Psoas muscle (tissue), 8 donors: ENCODE data around the gene CIZ1. TPM values are rescaled to one million over a fixed set of nuclear protein-coding genes. Genes with fewer than 3 reads are reported as not detected.

Experiments
- ATAC-seq, 4 donors: fragments of 200-7000 bp; cut with Tn5 transposase; one replicate each; pipeline ENCODE4 v1.9.1; 2020; ENCODE audit warnings: moderate library complexity in 3 of 4, mild to moderate bottlenecking in 2 of 4
- DNase-seq, 2 donors: peaks; one replicate each; pipeline ENCODE4 v3.0.0-alpha.2; 2020
- H3K27ac ChIP-seq: fragments of 200-600 bp; one replicate; pipeline ENCODE4 v1.8.0; 2022
- H3K27me3 ChIP-seq, 3 donors: fragments of 200-600 bp in 1 of 3; one replicate each; pipeline versions ENCODE4 v1.6.1 to v1.8.0; 2013 to 2022; ENCODE audit warnings: low read length in 2 of 3, mild to moderate bottlenecking in 2 of 3, moderate library complexity in 1 of 3; ENCODE audit not compliant: insufficient read depth in 3 of 3
- H3K36me3 ChIP-seq, 2 donors: fragments of 200-600 bp in 1 of 2; one replicate each; pipeline versions ENCODE4 v1.6.1 to v1.8.0; 2013 to 2022; ENCODE audit warnings: low read depth in 1 of 2, mild to moderate bottlenecking in 1 of 2, moderate library complexity in 1 of 2; ENCODE audit not compliant: insufficient read depth in 1 of 2
- H3K4me1 ChIP-seq: fragments of 200-600 bp; one replicate; pipeline ENCODE4 v1.8.0; 2022
- H3K4me3 ChIP-seq: fragments of 200-600 bp; one replicate; pipeline ENCODE4 v1.8.0; 2022; ENCODE audit warnings: mild to moderate bottlenecking
- H3K9me3 ChIP-seq: fragments of 200-600 bp; one replicate; pipeline ENCODE4 v1.8.0; 2022
- WGBS, 3 donors: extraction: QIAGEN DNeasy Blood & Tissue Kit; methylation state at CpG; one replicate each; pipeline versions ENCODE4 v1.1.6 to v1.1.7; 2013; 5-methylcytosine and 5-hydroxymethylcytosine counted together
- intact Hi-C, 2 donors: fragments of 100-400 bp; cut with DNase I; formaldehyde crosslinking; loops; one replicate each; pipeline versions ENCODE4 v1.11.0 to v1.14.2; 2022
- polyA plus RNA-seq, 3 donors: library from polyadenylated mRNA; stranded (reverse); fragments of 200-250 nt; gene quantifications; one replicate each; pipeline ENCODE4 v1.2.3, GENCODE V29; 2013
- total RNA-seq, 4 donors: library from RNA; stranded (reverse); fragmentation: NEBNext Ultra II Directional in 2 of 4; extraction: Animal tissue kit (Norgen Biotek cat#: 25700) in 2 of 4; gene quantifications; one replicate each; pipeline versions ENCODE4 v1.2.1 to v1.2.4, GENCODE V29; 2021 to 2023
- TF ChIP-seq, protein P1 (sequence below): fragments of 200-600 bp; IDR thresholded peaks from one replicate; pipeline ENCODE4 v1.8.0; 2022; ENCODE audit warnings: antibody characterized with exemption
- donor health status: healthy with polysubstance abuse.
- donor health status: DM: no; HTN: no; CAD: no; lungs with moderate emphysema.
- donor health status: Bipolar disorder and iron deficiency.
- donor health status: healthy.
- donor health status: DM: yes; HTN: yes; CAD: no.
- donor health status: DM: no; HTN: no; CAD: no.
- donor health status: DM: no; HTN: no; CAD: no.
- donor health status: DM: yes; HTN: yes; CAD: no.

CIZ1 gene
- total and polyA plus RNA-seq, 7 donors, result 36.2 to 119 (median 86.0) TPM

DNA sequence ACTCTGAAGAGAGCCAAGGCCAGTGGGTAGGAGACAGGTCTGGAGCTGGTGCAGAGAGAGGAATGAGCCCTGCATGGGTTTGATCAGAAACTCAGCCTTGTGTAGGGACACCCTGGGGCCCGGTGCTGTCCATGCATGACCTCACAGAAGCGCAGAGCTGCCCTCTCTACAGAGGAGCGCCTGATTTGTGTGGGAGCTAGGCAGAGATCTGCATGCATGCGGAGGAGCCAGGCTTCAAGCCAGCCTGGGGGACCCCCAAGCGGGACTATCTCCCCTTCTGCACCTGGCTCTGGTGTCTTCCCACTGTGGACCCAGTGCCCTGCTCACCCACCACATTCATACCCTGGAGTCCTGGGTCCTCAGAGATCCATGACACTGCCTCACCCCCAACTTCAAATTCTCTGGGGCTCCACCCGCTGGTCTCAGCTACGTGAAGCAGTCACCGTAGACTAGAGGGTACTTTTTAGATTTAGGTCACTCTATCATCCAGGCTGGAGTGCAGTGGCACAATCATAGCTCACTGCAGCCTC, 44.7 kb downstream of the CIZ1 start:
- Histone ChIP-seq H3K4me3 (no peak overlapping the region), H3K27ac (no peak overlapping the region), H3K4me1 (peaks cover 6% of the 10 kb centered on the region), H3K9me3 (no peaks in the 10 kb centered on the region), H3K36me3 (no peaks in the 10 kb centered on the region), H3K27me3 (no peaks in the 10 kb centered on the region)
- 89 to 94% (median 92%) methylated on average over 8 of the region's 8 CpGs for WGBS, 3 donors
- ATAC-seq (no peak), DNase-seq (peak in 1 of 2 donors; percentile 40)
- TF ChIP-seq, protein P1, sequence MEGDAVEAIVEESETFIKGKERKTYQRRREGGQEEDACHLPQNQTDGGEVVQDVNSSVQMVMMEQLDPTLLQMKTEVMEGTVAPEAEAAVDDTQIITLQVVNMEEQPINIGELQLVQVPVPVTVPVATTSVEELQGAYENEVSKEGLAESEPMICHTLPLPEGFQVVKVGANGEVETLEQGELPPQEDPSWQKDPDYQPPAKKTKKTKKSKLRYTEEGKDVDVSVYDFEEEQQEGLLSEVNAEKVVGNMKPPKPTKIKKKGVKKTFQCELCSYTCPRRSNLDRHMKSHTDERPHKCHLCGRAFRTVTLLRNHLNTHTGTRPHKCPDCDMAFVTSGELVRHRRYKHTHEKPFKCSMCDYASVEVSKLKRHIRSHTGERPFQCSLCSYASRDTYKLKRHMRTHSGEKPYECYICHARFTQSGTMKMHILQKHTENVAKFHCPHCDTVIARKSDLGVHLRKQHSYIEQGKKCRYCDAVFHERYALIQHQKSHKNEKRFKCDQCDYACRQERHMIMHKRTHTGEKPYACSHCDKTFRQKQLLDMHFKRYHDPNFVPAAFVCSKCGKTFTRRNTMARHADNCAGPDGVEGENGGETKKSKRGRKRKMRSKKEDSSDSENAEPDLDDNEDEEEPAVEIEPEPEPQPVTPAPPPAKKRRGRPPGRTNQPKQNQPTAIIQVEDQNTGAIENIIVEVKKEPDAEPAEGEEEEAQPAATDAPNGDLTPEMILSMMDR, result no peak
- intact Hi-C loops, result no loop called here

DNA sequence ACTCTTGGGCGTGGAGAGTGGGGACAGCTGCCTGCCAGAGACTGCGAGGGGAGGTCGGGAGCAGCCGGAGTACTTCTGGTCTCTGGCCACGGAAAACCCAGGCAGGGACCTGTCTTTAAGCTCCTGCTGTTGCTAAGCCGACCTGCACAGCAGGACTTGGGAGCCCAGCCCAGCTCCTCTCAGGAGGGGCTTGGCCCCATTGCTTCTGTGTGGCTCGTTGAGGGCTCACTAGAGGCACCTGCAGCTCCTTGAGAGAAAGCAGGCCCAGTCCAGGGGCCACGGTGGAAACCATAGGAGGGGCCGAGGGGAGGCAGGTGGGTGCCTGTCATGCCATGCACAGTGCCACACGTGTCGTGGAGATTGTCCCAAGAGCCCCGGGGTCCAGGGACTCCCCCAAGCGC, 45.4 kb downstream of the CIZ1 start:
- Histone ChIP-seq H3K4me1 (peaks cover 6% of the 10 kb centered on the region), H3K9me3 (no peaks in the 10 kb centered on the region), H3K4me3 (no peak overlapping the region), H3K27me3 (no peaks in the 10 kb centered on the region), H3K27ac (no peak overlapping the region), H3K36me3 (no peaks in the 10 kb centered on the region)
- ATAC-seq, result no peak
- WGBS, 3 donors, result 72 to 83% (median 75%) methylated on average over 11 to 13 of the region's 13 CpGs
- TF ChIP-seq, protein P1, result no peak
- intact Hi-C loops, result no loop called here
- DNase-seq, result peak; percentile 5 to 43

DNA sequence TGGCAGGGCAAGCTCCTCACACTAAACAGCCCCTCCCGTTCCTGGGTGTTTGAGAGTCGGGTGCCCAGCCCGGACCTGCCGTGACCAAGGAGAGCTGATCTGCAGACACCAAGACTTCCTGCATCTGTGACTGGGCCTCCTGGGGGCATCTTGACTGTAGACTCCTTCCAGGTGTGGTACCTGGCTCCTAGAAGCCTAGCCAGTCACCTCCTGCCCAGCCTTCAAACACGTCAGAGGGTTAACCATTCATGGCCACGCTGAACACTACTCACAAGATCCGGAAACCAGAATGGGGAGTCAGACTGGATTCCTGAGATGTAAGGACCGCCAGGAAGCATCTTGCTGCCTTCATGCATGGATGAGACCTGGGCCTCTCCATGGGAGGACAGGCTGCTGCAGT, 45.8 kb downstream of the CIZ1 start:
- Histone ChIP-seq H3K27me3 (no peaks in the 10 kb centered on the region), H3K9me3 (no peaks in the 10 kb centered on the region), H3K4me3 (no peak overlapping the region), H3K27ac (no peak overlapping the region), H3K4me1 (peaks cover 6% of the 10 kb centered on the region), H3K36me3 (no peaks in the 10 kb centered on the region)
- ATAC-seq, result no peak
- TF ChIP-seq, protein P1, result no peak
- intact Hi-C loops, result no loop called here
- peak; percentile 4 to 20 for DNase-seq
- 67 to 90% (median 76%) methylated on average over 8 of the region's 8 CpGs for WGBS, 3 donors

DNA sequence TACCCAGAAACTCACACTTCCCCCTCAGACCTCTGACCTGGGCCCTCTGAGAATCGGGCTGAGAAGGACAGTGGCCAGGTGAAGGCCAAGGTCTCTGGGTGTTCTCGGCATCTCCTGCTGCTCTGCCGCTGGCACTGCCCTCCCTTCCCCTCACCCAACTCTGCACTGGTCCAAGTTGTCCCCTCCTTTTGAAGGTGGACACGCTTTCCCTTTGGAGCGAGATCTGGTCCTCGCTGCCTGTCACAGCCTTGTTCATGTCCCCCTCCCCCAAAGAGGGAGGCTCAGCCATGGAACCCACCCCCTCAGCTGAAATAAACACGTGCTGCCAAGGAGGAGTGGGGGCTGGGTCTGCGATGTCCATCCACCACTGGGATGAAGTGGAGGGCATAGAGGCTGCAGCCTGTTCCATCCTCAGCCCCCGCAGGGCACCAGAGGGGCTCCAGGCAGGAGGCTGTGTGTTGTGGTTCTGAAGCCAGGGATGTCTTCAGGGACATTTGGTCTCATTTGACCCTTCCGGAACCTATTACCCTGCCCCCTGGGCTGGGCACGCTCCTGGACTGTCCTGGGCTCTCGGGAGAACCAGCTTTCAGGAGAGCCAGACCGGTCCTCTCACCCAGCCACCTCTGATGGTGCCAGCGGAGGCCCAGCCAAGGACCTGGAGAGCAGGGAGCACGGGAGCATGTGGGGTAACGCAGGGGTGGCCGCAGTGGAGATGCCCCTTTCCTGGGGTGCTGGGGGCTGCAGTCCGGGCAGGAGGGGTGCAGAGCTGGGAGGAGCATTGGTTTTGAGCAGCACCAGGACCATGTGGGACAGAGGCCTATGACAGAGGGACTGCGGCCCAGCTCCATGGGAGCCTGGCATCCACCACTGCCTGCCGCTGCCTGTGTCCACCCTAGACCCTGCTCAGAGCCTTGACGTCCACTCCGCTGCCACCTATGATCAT, 46.9 kb downstream of the CIZ1 start:
- H3K27me3 ChIP-seq, result no peaks in the 10 kb centered on the region
- peaks cover 6% of the 10 kb centered on the region for H3K4me1 ChIP-seq
- no peak overlapping the region for H3K27ac ChIP-seq
- 86 to 91% (median 86%) methylated on average over 22 of the region's 22 CpGs for WGBS, 3 donors
- ATAC-seq (no peak), DNase-seq (peak; percentile 6 to 26)
- TF ChIP-seq, protein P1, result no peak
- intact Hi-C loops, result no loop called here
- H3K36me3 ChIP-seq, result no peaks in the 10 kb centered on the region
- H3K4me3 ChIP-seq, result no peak overlapping the region
- no peaks in the 10 kb centered on the region for H3K9me3 ChIP-seq
